Activated T-cell treated with anti-CD3 and anti-CD28 coated beads, Interleukin-2, amount 50 U/mL, for 48 hours (primary cell): ENCODE data around the gene CLCN1.
"Not testable (repeated sequence)": the region's sequence is repeated elsewhere in the genome, so short reads cannot be mapped to it uniquely, and the experiment has no call there.

Source experiments
- DNase-seq, 2 experiments: peaks; one replicate each; pipeline ENCODE4 v3.0.0-alpha.2; 2020

CLCN1 gene

GRCh38 chr7:143388051-143388450 lies 72.1 kb downstream of the CLCN1 start:
- DNase-seq = no peak

- no peak for DNase-seq
Measured at GRCh38 chr7:143388491-143389101, 72.7 kb downstream of the CLCN1 start.

- DNase-seq = no peak
Measured at GRCh38 chr7:143389316-143390103, 73.6 kb downstream of the CLCN1 start.

- DNase-seq = no peak
Measured at GRCh38 chr7:143390104-143390772, 74.3 kb downstream of the CLCN1 start.

GRCh38 chr7:143390773-143391317 lies 74.9 kb downstream of the CLCN1 start:
- DNase-seq = no peak

- no peak for DNase-seq
Measured at GRCh38 chr7:143391462-143392404, 75.8 kb downstream of the CLCN1 start.

GRCh38 chr7:143392427-143392826 lies 76.5 kb downstream of the CLCN1 start:
- not testable (repeated sequence) for DNase-seq

GRCh38 chr7:143392875-143393266 lies 77.0 kb downstream of the CLCN1 start:
- DNase-seq = no peak

- DNase-seq = no peak
Measured at GRCh38 chr7:143393267-143394041, 77.5 kb downstream of the CLCN1 start.

- DNase-seq = no peak
Measured at GRCh38 chr7:143394068-143394467, 78.2 kb downstream of the CLCN1 start.

GRCh38 chr7:143394777-143395176 lies 78.9 kb downstream of the CLCN1 start:
- DNase-seq = no peak

GRCh38 chr7:143395187-143396149 lies 79.6 kb downstream of the CLCN1 start:
- DNase-seq = no peak

GRCh38 chr7:143396182-143396581 lies 80.3 kb downstream of the CLCN1 start:
- no peak for DNase-seq

GRCh38 chr7:143396625-143397556 lies 81.0 kb downstream of the CLCN1 start:
- no peak for DNase-seq

- DNase-seq = no peak
Measured at GRCh38 chr7:143397710-143398530, 82.0 kb downstream of the CLCN1 start.

GRCh38 chr7:143398616-143399015 lies 82.7 kb downstream of the CLCN1 start:
- no peak for DNase-seq

- DNase-seq = no peak
Measured at GRCh38 chr7:143399151-143399550, 83.2 kb downstream of the CLCN1 start.

- DNase-seq = no peak
Measured at GRCh38 chr7:143399642-143400041, 83.7 kb downstream of the CLCN1 start.
